Hepatocyte (in vitro differentiated cells): ENCODE measurements around the gene POGK. TPM values are rescaled to one million over a fixed set of nuclear protein-coding genes. Genes with fewer than 3 reads are reported as not detected.

Experiments
- DNase-seq: peaks from one replicate; pipeline ENCODE4 v3.0.0-alpha.2; 2016; ENCODE audit warnings: low spot score
- H2AFZ ChIP-seq: fragments of 200-600 bp; sonication (generic); 2 replicates; pipeline ENCODE4 v1.6.0; 2016; ENCODE audit warnings: antibody characterized with exemption, mild to moderate bottlenecking
- H3K27ac ChIP-seq: fragments of 200-600 bp; sonication (generic); 2 replicates; pipeline ENCODE4 v1.5.1; 2016; ENCODE audit warnings: mild to moderate bottlenecking
- H3K27me3 ChIP-seq: fragments of 200-600 bp; sonication (generic); 2 replicates; pipeline ENCODE4 v1.6.1; 2016
- H3K36me3 ChIP-seq: fragments of 200-600 bp; sonication (generic); replicated peaks from 2 replicates; pipeline ENCODE4 v1.5.1; 2016; ENCODE audit warnings: low read depth; ENCODE audit not compliant: insufficient read depth
- H3K4me1 ChIP-seq: fragments of 200-600 bp; sonication (generic); 2 replicates; pipeline ENCODE4 v1.5.1; 2016; ENCODE audit warnings: mild to moderate bottlenecking, moderate library complexity; ENCODE audit not compliant: insufficient read depth
- H3K4me2 ChIP-seq: fragments of 200-600 bp; sonication (generic); 2 replicates; pipeline ENCODE4 v1.6.0; 2016
- H3K4me3 ChIP-seq: fragments of 200-600 bp; sonication (generic); 2 replicates; pipeline ENCODE4 v1.5.1; 2016; ENCODE audit warnings: mild to moderate bottlenecking
- H3K79me2 ChIP-seq: fragments of 200-600 bp; sonication (generic); 2 replicates; pipeline ENCODE4 v1.6.0; 2017; ENCODE audit warnings: mild to moderate bottlenecking
- H3K9me2 ChIP-seq: fragments of 200-600 bp; sonication (generic); replicated peaks from 2 replicates; pipeline ENCODE4 v1.6.0; 2017; ENCODE audit warnings: mild to moderate bottlenecking; ENCODE audit not compliant: insufficient read depth
- H3K9me3 ChIP-seq: fragments of 200-600 bp; sonication (generic); 2 replicates; pipeline ENCODE4 v1.5.1; 2016; ENCODE audit warnings: low read depth, mild to moderate bottlenecking
- H4K20me1 ChIP-seq: fragments of 200-600 bp; sonication (generic); 2 replicates; pipeline ENCODE4 v1.6.0; 2016; ENCODE audit warnings: mild to moderate bottlenecking; ENCODE audit not compliant: insufficient read depth, poor library complexity, severe bottlenecking
- CTCF ChIP-seq: fragments of 200-600 bp; sonication (generic); IDR thresholded peaks from 2 replicates; pipeline ENCODE4 v1.5.1; 2016; ENCODE audit warnings: antibody characterized with exemption, mild to moderate bottlenecking; ENCODE audit not compliant: poor library complexity
- EZH2 ChIP-seq: fragments of 200-600 bp; sonication (generic); IDR thresholded peaks from 2 replicates; pipeline ENCODE4 v1.6.1; 2016; ENCODE audit warnings: antibody characterized with exemption, mild to moderate bottlenecking, borderline replicate concordance
- EZH2phosphoT487 ChIP-seq: fragments of 200-600 bp; sonication (generic); IDR thresholded peaks from one replicate; pipeline ENCODE4 v1.6.1; 2018; ENCODE audit warnings: antibody characterized with exemption, mild to moderate bottlenecking, low read depth, moderate library complexity; ENCODE audit not compliant: unreplicated experiment, severe bottlenecking
- WGBS: methylation state at CpG from one replicate; pipeline ENCODE4 v1.1.6; 2016; ENCODE audit warnings: low lambda C conversion rate; ENCODE audit errors: missing lambda C conversion rate; 5-methylcytosine and 5-hydroxymethylcytosine counted together
- polyA plus RNA-seq: library from polyadenylated mRNA; unstranded; fragments of >200 nt; fragmentation: Nextera tagmentation; extraction: Ambion mirVana; gene quantifications from 2 replicates; pipeline ENCODE4 v1.2.1, GENCODE V29; 2016
- total RNA-seq: library from RNA; depleted of rRNA; stranded (reverse); fragments of >200 nt; gene quantifications from 2 replicates; pipeline ENCODE4 v1.2.3, GENCODE V29; 2014

The POGK gene
- total and polyA plus RNA-seq, 2 experiments from 2014 or later: 22.6 to 37.2 TPM

GRCh38 chr1:166852918-166853317 lies 13.6 kb downstream of the POGK start:
- no peaks in the 10 kb centered on the region for H3K36me3 ChIP-seq
- no peak overlapping the region for H3K4me2 ChIP-seq
- no peak overlapping the region for H3K4me3 ChIP-seq
- peaks cover 30% of the 10 kb centered on the region for H3K79me2 ChIP-seq
- WGBS: 59% methylated on average over 1 of the region's 1 CpG
- H3K27ac ChIP-seq: no peak overlapping the region
- no peaks in the 10 kb centered on the region for H3K9me3 ChIP-seq
- no peaks in the 10 kb centered on the region for H3K27me3 ChIP-seq
- no peak overlapping the region for H2AFZ ChIP-seq
- no peaks in the 10 kb centered on the region for H3K4me1 ChIP-seq
- TF ChIP-seq EZH2phosphoT487 (no peak), EZH2 (no peak), CTCF (no peak)
- H3K9me2 ChIP-seq: no peaks in the 10 kb centered on the region
- no peak for DNase-seq
- peaks cover 7% of the 10 kb centered on the region for H4K20me1 ChIP-seq

GRCh38 chr1:166855558-166855957 lies 16.3 kb downstream of the POGK start:
- 97% methylated on average over 3 of the region's 3 CpGs for WGBS
- H3K36me3 ChIP-seq: no peaks in the 10 kb centered on the region
- no peak for DNase-seq
- no peaks in the 10 kb centered on the region for H3K9me3 ChIP-seq
- H3K27me3 ChIP-seq: no peaks in the 10 kb centered on the region
- no peak overlapping the region for H3K4me2 ChIP-seq
- TF ChIP-seq EZH2 (no peak), CTCF (no peak), EZH2phosphoT487 (no peak)
- H3K27ac ChIP-seq: no peak overlapping the region
- no peak overlapping the region for H3K4me3 ChIP-seq
- H3K9me2 ChIP-seq: no peaks in the 10 kb centered on the region
- no peak overlapping the region for H2AFZ ChIP-seq
- H4K20me1 ChIP-seq: peaks cover 7% of the 10 kb centered on the region
- no peaks in the 10 kb centered on the region for H3K4me1 ChIP-seq
- H3K79me2 ChIP-seq: peaks cover 13% of the 10 kb centered on the region

- H3K27me3 ChIP-seq: no peaks in the 10 kb centered on the region
- H3K9me2 ChIP-seq: no peaks in the 10 kb centered on the region
- no peaks in the 10 kb centered on the region for H3K4me1 ChIP-seq
- no peak overlapping the region for H3K27ac ChIP-seq
- no peak for TF ChIP-seq CTCF
- TF ChIP-seq EZH2: no peak
- no peak for TF ChIP-seq EZH2phosphoT487
- no peak overlapping the region for H3K4me2 ChIP-seq
- H3K9me3 ChIP-seq: no peaks in the 10 kb centered on the region
- no peak overlapping the region for H3K4me3 ChIP-seq
- no peaks in the 10 kb centered on the region for H3K36me3 ChIP-seq
- H2AFZ ChIP-seq: no peak overlapping the region
- WGBS: 75% methylated on average over 3 of the region's 3 CpGs
- peaks cover 3% of the 10 kb centered on the region for H4K20me1 ChIP-seq
- DNase-seq: no peak
- H3K79me2 ChIP-seq: peaks cover 3% of the 10 kb centered on the region
Observed at GRCh38 chr1:166857995-166858394, 18.7 kb downstream of the POGK start.
